Brain microvascular endothelial cell (primary cell): Measurements from ENCODE around the gene NLRC3.

Source experiments
- DNase-seq: peaks from one replicate; pipeline ENCODE4 v3.0.0-alpha.2; 2020
- H3K27ac ChIP-seq: fragments of 250-450 bp; sonication (Bioruptor Pico); 2 replicates; pipeline ENCODE4 v1.5.1; 2020; ENCODE audit warnings: mild to moderate bottlenecking, moderate library complexity
- H3K27me3 ChIP-seq: fragments of 250-450 bp; sonication (Bioruptor Pico); replicated peaks from 2 replicates; pipeline ENCODE4 v1.5.1; 2020; ENCODE audit warnings: mild to moderate bottlenecking
- H3K36me3 ChIP-seq: fragments of 250-450 bp; sonication (Bioruptor Pico); replicated peaks from 2 replicates; pipeline ENCODE4 v1.5.1; 2020; ENCODE audit warnings: mild to moderate bottlenecking
- H3K4me3 ChIP-seq: 2 replicates; pipeline ENCODE4 v1.5.1; 2011; ENCODE audit warnings: low read depth, mild to moderate bottlenecking, control low read depth, low read length, moderate library complexity
- CTCF ChIP-seq: IDR thresholded peaks from 2 replicates; pipeline ENCODE4 v1.5.1; 2011; ENCODE audit warnings: low read depth, mild to moderate bottlenecking, moderate library complexity, low read length, control low read depth, inconsistent platforms; ENCODE audit errors: missing control alignments
- in situ Hi-C: cut with HindIII; loops from 2 replicates; pipeline ENCODE4 v1.10.0; 2017; ENCODE audit warnings: low sequenced_read_pairs, low pct_ligation_motif_present

NLRC3 gene

GRCh38 chr16:3554351-3554928, 22.8 kb downstream of the NLRC3 start:
- Histone ChIP-seq H3K27ac (no peak overlapping the region), H3K4me3 (no peak overlapping the region), H3K36me3 (no peaks in the 10 kb centered on the region), H3K27me3 (no peaks in the 10 kb centered on the region)
- TF ChIP-seq CTCF = no peak
- in situ Hi-C loops = no loop called here
- DNase-seq = no peak

GRCh38 chr16:3553138-3553923, 23.9 kb downstream of the NLRC3 start:
- Histone ChIP-seq H3K27me3 (no peaks in the 10 kb centered on the region), H3K27ac (no peak overlapping the region), H3K4me3 (no peak overlapping the region), H3K36me3 (no peaks in the 10 kb centered on the region)
- no peak for DNase-seq
- TF ChIP-seq CTCF = no peak
- in situ Hi-C loops = no loop called here

GRCh38 chr16:3550851-3551847, 26.1 kb downstream of the NLRC3 start:
- no peak for DNase-seq
- no peaks in the 10 kb centered on the region for H3K27me3 ChIP-seq
- H3K4me3 ChIP-seq = no peak overlapping the region
- no peak overlapping the region for H3K27ac ChIP-seq
- TF ChIP-seq CTCF = no peak
- H3K36me3 ChIP-seq = no peaks in the 10 kb centered on the region
- in situ Hi-C loops = no loop called here

- Histone ChIP-seq H3K36me3 (no peaks in the 10 kb centered on the region), H3K4me3 (no peak overlapping the region), H3K27me3 (no peaks in the 10 kb centered on the region), H3K27ac (no peak overlapping the region)
- no peak for TF ChIP-seq CTCF
- no peak for DNase-seq
- in situ Hi-C loops = no loop called here
Observed at GRCh38 chr16:3549906-3550305, 27.3 kb downstream of the NLRC3 start.

GRCh38 chr16:3548859-3549258, 28.3 kb downstream of the NLRC3 start:
- Histone ChIP-seq H3K27me3 (no peaks in the 10 kb centered on the region), H3K36me3 (no peaks in the 10 kb centered on the region), H3K4me3 (no peak overlapping the region), H3K27ac (no peak overlapping the region)
- in situ Hi-C loops = no loop called here
- TF ChIP-seq CTCF = no peak
- DNase-seq = no peak
